Stimulated activated CD8-positive, alpha-beta memory T cell treated with anti-CD3 and anti-CD28 coated beads, Interleukin-12 subunit alpha, Interleukin-12 subunit beta, amount 100 ng/mL, for 24 hours (primary cell): Measurements from ENCODE around the gene CDC16.

ENCODE experiments used
- DNase-seq: peaks from one replicate; pipeline ENCODE4 v3.0.0-alpha.2; 2020; ENCODE audit errors: extremely low read depth

The CDC16 gene

GRCh38 chr13:114299604-114300305 lies 65.1 kb downstream of the CDC16 start:
- no peak for DNase-seq

GRCh38 chr13:114303700-114304327 lies 69.1 kb downstream of the CDC16 start:
- no peak for DNase-seq

- no peak for DNase-seq
Measured at GRCh38 chr13:114304346-114305034, 69.8 kb downstream of the CDC16 start.

GRCh38 chr13:114309086-114309485 lies 74.4 kb downstream of the CDC16 start:
- DNase-seq: no peak

- DNase-seq: no peak
Measured at GRCh38 chr13:114309806-114310410, 75.2 kb downstream of the CDC16 start.

- no peak for DNase-seq
Measured at GRCh38 chr13:114310956-114311355, 76.3 kb downstream of the CDC16 start.

GRCh38 chr13:114311387-114311786 lies 76.7 kb downstream of the CDC16 start:
- DNase-seq: no peak

GRCh38 chr13:114311908-114312307 lies 77.2 kb downstream of the CDC16 start:
- no peak for DNase-seq

- no peak for DNase-seq
Measured at GRCh38 chr13:114313061-114313860, 78.6 kb downstream of the CDC16 start.

- DNase-seq: peak; percentile 85
Measured at GRCh38 chr13:114314074-114314912, 79.6 kb downstream of the CDC16 start, which contains the start of gene CHAMP1. CHAMP1 (plus strand) TSS chr13:114314503; CDS start chr13:114323843, 9,340 bp downstream.

- DNase-seq: no peak
Measured at GRCh38 chr13:114315074-114315785, 80.5 kb downstream of the CDC16 start.

GRCh38 chr13:114318624-114319023 lies 83.9 kb downstream of the CDC16 start:
- no peak for DNase-seq

GRCh38 chr13:114319441-114319913 lies 84.8 kb downstream of the CDC16 start:
- no peak for DNase-seq

- no peak for DNase-seq
Measured at GRCh38 chr13:114320065-114320464, 85.4 kb downstream of the CDC16 start.

GRCh38 chr13:114321256-114321655 lies 86.6 kb downstream of the CDC16 start:
- DNase-seq: no peak
